Fibroblast of lung (primary cell): ENCODE measurements around the gene MAP3K1.

ENCODE experiments used
- EZH2 ChIP-seq: IDR thresholded peaks from 2 replicates; pipeline ENCODE4 v1.5.1; 2012; ENCODE audit warnings: low read length, control low read depth, mild to moderate bottlenecking; ENCODE audit errors: missing control alignments
- TF ChIP-seq, protein P1 (sequence below), 2 donors: IDR thresholded peaks in 1 of 2; conservative IDR thresholded peaks in 1 of 2; 1 replicate in 1 of 2; 2 replicates in 1 of 2; pipeline ENCODE4 v1.5.1; 2011 to 2012; ENCODE audit warnings: low read length in 2 of 2, control low read depth in 1 of 2, inconsistent platforms in 1 of 2, low read depth in 1 of 2, mild to moderate bottlenecking in 1 of 2

DNA sequence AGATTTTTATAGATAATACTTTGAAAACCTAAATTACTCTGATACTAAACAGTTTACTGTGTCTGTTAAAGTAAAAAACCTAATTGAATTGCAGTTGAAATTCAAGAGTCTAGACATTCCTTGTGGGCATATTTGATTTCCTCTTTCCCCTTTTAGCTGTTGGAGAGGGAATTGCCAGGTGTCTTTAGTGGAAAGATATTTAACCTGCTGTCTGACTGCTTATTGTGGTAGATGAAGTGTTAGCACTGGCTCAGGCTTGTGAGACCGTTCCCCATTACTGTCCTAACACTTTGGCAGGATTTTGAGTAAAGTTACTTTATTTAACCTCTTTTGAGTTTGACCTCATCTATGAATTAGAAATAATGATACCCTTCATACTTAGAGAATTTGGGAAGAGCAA is 16.4 kb downstream of the MAP3K1 start:
- TF ChIP-seq, protein P1, sequence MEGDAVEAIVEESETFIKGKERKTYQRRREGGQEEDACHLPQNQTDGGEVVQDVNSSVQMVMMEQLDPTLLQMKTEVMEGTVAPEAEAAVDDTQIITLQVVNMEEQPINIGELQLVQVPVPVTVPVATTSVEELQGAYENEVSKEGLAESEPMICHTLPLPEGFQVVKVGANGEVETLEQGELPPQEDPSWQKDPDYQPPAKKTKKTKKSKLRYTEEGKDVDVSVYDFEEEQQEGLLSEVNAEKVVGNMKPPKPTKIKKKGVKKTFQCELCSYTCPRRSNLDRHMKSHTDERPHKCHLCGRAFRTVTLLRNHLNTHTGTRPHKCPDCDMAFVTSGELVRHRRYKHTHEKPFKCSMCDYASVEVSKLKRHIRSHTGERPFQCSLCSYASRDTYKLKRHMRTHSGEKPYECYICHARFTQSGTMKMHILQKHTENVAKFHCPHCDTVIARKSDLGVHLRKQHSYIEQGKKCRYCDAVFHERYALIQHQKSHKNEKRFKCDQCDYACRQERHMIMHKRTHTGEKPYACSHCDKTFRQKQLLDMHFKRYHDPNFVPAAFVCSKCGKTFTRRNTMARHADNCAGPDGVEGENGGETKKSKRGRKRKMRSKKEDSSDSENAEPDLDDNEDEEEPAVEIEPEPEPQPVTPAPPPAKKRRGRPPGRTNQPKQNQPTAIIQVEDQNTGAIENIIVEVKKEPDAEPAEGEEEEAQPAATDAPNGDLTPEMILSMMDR (conservative IDR thresholded peaks at IDR 0.05 in 1 of 2, IDR thresholded peaks at IDR 0.05 in 1 of 2; ENCODE audit: low read depth in 1 of 2, low read length in 2 of 2), result no peak
- no peak for TF ChIP-seq EZH2
